HCT116 (cell line): ENCODE measurements around the gene USH1G.
"Not testable (repeated sequence)": the region's sequence is repeated elsewhere in the genome, so short reads cannot be mapped to it uniquely, and the experiment has no call there.

Experiments used
- CEBPB ChIP-seq: IDR thresholded peaks from 2 replicates; pipeline ENCODE4 v1.6.1; 2012; ENCODE audit warnings: low read depth
- EZH2 ChIP-seq: fragments of 200-600 bp; sonication (generic); IDR thresholded peaks from 2 replicates; pipeline ENCODE4 v1.6.1; 2017; ENCODE audit warnings: antibody characterized with exemption, mixed run types
- EZH2phosphoT487 ChIP-seq: fragments of 200-600 bp; IDR thresholded peaks from 2 replicates; pipeline ENCODE4 v1.6.1; 2018; ENCODE audit warnings: antibody characterized with exemption, borderline replicate concordance
- MAX ChIP-seq: IDR thresholded peaks from 2 replicates; pipeline ENCODE4 v1.6.1; 2012
- POLR2A ChIP-seq: IDR thresholded peaks from 2 replicates; pipeline ENCODE4 v1.7.0; 2011; ENCODE audit warnings: borderline replicate concordance; ENCODE audit not compliant: insufficient read depth, insufficient read length; ENCODE audit errors: extremely low read depth
- POLR2AphosphoS5 ChIP-seq: IDR thresholded peaks from 2 replicates; pipeline ENCODE4 v1.6.1; 2011; ENCODE audit warnings: mild to moderate bottlenecking, low read depth, low read length, moderate library complexity
- RAD21 ChIP-seq: IDR thresholded peaks from 2 replicates; pipeline ENCODE4 v1.6.1; 2012; ENCODE audit warnings: low read depth, mild to moderate bottlenecking
- REST ChIP-seq: IDR thresholded peaks from 2 replicates; pipeline ENCODE4 v1.6.1; 2012; ENCODE audit warnings: low read depth
- TF ChIP-seq, protein P1 (sequence below), 3 experiments: fragments of 200-600 bp in 1 of 3; sonication (generic) in 1 of 3; IDR thresholded peaks in 2 of 3; conservative IDR thresholded peaks in 1 of 3; 2 replicates each; pipeline ENCODE4 v1.5.1; 2012 to 2017; ENCODE audit warnings: low read depth in 2 of 3, low read length in 2 of 3, antibody characterized with exemption in 1 of 3, borderline replicate concordance in 1 of 3, control low read depth in 1 of 3, mild to moderate bottlenecking in 1 of 3, mixed read lengths in 1 of 3, mixed run types in 1 of 3, moderate library complexity in 1 of 3; ENCODE audit not compliant: insufficient read depth in 1 of 3

GRCh38 chr17:74909097-74909496, 14.0 kb downstream of the USH1G start:
- TF ChIP-seq, protein P1, sequence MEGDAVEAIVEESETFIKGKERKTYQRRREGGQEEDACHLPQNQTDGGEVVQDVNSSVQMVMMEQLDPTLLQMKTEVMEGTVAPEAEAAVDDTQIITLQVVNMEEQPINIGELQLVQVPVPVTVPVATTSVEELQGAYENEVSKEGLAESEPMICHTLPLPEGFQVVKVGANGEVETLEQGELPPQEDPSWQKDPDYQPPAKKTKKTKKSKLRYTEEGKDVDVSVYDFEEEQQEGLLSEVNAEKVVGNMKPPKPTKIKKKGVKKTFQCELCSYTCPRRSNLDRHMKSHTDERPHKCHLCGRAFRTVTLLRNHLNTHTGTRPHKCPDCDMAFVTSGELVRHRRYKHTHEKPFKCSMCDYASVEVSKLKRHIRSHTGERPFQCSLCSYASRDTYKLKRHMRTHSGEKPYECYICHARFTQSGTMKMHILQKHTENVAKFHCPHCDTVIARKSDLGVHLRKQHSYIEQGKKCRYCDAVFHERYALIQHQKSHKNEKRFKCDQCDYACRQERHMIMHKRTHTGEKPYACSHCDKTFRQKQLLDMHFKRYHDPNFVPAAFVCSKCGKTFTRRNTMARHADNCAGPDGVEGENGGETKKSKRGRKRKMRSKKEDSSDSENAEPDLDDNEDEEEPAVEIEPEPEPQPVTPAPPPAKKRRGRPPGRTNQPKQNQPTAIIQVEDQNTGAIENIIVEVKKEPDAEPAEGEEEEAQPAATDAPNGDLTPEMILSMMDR (IDR thresholded peaks at IDR 0.05 in 2 of 3, conservative IDR thresholded peaks at IDR 0.05 in 1 of 3; ENCODE audit: borderline replicate concordance in 1 of 3, insufficient read depth in 1 of 3, low read depth in 2 of 3, low read length in 2 of 3), result not testable (repeated sequence)
- TF ChIP-seq POLR2AphosphoS5, MAX, EZH2phosphoT487, EZH2, REST, RAD21, CEBPB, POLR2A: not testable (repeated sequence)
